DMS 273 (cell line): ENCODE data around the gene POFUT2.
"Not testable (repeated sequence)": the region's sequence is repeated elsewhere in the genome, so short reads cannot be mapped to it uniquely, and the experiment has no call there.

Experiments
- DNase-seq: peaks from one replicate; lab custom pipeline; 2025; ENCODE audit not compliant: unreplicated experiment; lab: John Stamatoyannopoulos, UW

Gene POFUT2

DNA sequence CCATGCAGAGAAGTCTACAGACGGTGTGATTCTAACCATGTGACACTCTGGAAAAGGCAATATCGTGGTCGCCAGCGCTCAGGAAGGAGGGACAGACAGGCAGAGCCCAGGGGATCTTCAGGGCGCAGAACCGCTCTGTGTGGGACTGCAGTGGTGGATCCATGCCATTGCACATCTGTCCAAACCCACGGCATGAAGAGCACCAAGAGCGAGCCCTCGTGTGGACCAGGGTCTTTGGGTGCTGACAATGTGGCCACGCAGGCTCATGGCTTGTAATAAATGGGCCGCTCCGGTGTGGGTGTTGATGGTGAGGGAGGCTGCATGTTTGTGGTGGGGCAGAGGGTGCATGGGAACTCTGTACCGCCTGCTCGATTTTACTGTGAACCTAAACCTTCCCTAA is 25.3 kb upstream of the POFUT2 start:
- no peak for DNase-seq

DNA sequence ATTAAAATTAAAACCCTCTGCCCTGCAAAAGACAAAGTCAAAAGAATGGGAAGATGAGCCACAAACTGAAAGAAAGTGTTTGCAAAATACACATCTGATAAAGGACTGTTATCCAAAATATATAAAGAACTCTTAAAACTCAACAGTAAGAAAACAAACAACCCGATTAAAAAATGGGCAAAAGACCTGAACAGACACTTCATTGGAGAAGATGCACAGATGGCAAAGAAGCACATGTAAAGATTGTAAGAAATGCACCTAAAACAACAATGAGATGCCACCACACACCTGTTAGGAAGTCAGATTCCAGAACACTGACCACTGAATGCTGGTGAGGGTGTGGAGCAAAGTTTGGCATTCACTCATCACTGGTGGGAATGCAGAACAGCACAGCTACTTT is 24.6 kb upstream of the POFUT2 start:
- DNase-seq = no peak

DNA sequence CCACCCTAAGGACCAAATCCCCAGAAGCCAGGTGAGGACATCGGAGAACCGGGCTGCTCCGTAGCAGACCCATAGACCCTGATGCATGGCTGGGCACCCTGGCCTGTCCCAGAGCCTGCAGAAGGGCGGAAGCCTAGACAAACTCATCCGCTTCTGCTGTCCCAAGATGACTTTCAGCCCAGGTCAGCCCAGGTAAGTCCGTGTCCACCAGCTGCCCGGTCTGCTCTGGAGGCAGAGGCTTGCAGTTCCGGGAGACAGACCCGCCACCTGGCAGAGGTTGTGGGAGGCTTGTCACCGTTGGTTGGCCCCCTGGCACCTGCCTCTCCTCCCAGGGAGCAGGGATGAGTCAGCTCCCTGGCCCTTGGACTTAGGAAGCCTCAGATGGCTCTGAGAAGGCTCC is 22.8 kb upstream of the POFUT2 start:
- DNase-seq = no peak

DNA sequence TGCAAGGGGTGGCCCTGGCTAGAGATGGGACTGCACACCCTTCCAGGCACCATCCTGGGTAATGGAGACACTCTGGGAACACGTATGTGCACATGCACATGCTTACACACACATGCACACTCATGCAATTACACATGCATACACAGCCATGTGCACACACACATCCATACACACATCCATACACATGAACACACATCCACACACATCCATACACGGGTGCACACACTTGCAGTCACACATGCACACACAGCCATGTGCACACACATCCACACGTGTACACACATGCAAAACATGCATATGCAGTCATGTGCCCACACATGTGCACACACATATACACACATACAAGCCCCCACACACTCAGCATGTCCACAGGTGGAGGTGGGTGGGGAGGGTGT is 22.3 kb upstream of the POFUT2 start:
- no peak for DNase-seq

DNA sequence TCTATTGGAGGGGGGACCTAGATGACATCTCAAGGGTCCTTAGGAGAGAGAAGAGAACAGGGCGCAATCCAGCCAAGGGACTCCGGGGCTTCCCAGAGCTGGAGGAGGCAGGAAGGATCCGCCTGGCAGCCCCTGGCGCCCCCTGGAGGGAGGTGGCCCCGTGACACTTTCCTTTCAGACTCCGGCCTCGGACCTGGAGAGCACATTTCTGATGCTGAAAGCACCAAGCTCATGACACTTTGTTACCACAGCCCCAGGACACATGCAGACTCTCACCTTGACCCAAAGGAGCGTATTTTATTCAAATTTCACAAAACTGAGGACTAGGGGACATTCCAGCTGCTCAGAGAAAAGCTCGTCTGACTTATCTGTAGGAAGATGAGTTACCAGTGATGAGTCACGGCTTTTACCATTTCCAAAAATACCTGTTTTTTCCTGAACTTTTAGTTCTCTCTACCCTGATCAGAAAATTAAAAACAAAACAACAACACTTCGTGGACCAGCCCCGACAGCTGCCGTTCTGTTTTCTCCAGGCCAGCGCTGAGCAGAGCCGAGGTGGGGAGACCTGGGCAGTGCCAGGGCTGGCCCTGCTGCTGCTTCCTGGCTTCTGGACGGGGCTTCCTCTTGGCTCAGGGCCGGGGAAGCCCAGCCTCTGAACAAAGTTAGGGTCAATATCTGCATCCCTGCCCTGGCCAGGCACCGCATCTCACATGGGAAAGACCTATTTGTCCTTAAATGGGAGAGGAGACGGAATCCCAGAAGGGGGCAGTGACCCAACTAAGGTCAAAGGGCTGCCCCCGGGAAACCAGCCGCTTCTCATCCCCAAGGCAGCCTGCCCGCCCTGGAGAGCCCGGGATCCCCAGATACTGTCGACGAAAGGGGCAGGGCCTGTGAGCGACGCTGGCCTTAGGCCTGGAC is 21.6 kb upstream of the POFUT2 start:
- peak; percentile 80 for DNase-seq

DNA sequence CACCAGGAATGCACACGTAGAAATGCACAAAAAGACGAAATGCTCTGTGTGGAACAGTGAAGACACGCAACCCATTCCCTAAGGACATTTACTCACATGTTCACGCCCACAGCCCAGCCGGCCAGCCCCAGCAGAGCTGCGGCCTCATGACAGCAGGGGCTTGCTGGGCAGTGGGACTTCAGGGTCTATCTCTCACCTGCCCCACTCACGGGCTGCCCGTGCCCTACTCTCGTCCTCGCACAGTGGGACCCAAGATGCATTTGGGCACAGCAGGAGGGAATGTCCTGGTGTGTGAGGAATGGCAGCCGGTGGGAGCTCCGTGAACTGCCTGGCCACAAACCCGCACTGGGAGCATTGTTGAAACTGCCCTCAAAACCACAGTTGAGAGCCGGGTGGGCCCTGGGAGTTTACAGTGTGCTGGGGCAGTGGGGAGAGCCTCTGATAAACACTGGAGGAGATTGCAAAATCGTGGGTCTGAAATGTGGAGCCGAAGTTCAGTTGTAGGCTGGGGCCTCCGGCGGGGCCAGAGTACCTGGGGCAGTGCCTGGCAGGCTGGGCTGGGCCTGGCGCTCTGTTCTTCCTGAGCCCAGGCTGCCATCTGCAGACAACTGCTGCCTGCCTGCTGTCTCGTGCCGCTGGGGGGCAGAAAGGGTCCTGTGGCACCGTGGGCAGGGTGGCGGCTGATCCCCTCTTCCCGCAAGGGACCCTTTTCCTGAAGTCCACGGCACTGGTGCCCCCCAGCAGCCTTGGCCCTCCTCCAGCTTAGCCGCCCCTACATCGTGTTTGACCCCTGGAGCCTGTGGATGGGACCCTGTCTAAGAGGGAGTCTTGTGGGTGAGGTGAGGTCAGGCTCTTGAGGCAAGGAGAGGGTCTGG is 20.7 kb upstream of the POFUT2 start:
- peak; percentile 50 for DNase-seq

DNA sequence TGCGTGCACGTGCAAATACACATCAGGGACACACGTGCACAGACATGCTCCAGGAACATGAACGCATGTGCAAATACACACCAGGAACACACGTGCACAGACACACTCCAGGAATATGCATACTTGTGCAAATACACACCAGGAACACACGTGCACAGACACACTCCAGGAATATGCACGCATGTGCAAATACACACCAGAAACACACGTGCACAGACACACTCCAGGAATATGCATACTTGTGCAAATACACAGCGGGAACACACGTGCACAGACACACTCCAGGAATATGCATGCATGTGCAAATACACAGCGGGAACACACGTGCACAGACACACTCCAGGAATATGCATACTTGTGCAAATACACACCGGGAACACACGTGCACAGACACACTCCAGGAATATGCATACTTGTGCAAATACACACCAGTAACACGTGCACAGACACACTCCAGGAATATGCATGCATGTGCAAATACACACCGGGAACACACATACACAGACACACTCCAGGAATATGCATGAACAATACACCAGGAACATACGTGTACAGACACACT is 20.0 kb upstream of the POFUT2 start:
- DNase-seq = not testable (repeated sequence)

DNA sequence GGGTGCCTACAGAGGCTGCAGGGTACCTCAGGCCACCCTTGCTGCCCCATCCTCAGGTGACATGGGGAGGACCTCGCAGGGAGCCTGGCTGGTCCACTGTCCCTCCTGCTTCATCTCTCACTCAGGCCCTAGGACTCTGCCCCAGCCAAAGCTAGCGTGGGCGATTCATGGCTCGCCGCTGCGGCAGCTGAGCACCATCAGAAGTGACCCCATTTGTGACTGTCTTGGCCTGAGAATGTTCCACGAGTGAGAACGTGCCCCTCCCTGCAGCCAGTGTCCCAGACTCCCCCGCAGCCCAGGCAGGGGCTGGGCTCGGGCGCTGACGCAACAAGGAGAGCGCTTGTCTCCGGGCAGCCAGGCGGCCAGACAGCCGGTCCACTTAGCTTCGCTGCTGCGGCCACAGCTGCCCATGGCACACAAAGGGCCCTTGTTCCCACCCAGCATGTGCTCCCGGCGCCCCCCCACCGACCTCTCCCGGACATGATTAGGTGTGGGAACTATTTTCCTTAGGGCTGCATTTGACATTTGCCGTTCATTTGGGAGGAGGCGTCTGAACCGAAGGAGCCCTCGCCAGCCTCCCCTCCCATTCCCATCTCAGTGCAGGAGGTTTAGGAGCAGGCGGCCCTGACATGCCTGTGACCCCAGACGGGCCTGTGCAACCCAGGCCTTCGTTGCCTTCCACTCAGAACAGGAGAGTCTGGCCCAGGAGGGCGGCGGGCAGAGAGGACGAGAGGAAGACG is 19.3 kb upstream of the POFUT2 start:
- DNase-seq = no peak

DNA sequence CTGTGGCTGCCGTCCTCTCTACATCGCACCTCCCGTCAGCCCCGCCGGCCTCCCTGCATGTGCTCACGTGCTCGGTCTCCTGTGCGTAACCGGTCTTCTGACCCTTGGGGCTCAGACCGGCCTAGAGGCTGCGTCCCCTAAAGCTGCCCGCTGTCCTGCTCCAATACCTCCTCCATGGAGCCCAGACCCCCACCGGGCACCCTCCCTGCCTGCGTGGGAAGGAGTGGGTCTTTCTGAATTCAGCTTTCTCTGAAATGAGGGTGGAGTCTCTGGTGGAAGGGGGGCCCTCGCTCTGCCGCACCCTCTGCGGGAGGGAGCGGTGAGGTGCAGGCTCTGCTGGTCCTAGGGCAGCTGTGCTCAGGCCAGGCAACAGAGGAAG is 18.7 kb upstream of the POFUT2 start:
- DNase-seq = no peak

DNA sequence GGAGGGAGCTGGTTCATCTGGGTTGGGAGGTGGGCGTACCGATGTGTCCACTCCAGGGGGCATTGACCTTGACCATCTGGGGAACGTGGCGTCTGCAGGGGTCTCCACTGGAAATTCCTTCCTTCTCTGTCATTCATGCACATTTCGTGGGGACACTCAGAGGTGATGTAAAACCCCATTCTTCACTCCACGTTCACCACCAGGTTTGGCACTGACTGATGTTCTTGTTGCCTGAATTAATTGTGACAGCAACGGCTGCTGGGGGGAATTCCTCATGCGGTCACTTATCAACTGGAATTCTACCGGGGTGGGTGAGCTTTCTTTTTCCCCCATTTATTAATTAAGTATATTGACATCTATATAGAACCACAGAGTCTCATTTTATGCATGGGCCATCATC is 18.1 kb upstream of the POFUT2 start:
- no peak for DNase-seq

DNA sequence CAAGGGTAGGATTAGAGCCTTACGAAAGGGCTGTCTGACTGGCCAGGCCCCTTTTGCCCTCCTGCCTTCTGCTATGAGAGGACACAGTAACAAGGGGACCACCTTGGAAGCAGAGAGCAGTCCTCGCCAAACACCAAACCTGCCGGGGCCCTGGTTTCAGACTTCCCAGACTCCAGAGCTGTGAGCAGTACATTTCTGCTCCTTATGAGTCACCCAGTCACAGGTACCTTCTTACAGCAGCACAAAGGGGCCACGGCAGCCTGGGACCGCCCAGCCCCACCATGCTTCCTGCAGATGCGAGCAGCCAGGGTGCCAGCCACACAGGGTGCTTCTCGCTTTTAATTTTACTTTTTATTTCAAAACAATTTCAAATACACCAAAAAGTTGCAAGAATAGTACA is 17.2 kb upstream of the POFUT2 start:
- no peak for DNase-seq

DNA sequence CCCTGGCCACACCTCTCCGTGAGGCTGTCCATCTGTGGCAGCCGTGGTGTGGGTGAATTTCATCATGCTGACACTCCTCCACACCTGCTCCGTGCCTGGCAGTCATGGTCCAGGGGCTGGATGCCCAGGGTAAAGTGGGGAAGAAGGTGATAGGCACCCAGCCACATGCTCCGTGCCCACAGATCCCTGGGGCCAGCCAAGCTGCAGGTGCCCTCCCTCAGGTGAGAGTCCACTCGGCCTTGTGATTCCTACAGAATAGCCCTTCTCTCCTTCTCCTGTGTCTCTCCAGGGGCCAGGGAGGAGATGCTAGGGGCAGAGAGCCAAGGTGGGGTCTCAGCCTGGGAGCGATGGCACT is 16.8 kb upstream of the POFUT2 start:
- DNase-seq = no peak

DNA sequence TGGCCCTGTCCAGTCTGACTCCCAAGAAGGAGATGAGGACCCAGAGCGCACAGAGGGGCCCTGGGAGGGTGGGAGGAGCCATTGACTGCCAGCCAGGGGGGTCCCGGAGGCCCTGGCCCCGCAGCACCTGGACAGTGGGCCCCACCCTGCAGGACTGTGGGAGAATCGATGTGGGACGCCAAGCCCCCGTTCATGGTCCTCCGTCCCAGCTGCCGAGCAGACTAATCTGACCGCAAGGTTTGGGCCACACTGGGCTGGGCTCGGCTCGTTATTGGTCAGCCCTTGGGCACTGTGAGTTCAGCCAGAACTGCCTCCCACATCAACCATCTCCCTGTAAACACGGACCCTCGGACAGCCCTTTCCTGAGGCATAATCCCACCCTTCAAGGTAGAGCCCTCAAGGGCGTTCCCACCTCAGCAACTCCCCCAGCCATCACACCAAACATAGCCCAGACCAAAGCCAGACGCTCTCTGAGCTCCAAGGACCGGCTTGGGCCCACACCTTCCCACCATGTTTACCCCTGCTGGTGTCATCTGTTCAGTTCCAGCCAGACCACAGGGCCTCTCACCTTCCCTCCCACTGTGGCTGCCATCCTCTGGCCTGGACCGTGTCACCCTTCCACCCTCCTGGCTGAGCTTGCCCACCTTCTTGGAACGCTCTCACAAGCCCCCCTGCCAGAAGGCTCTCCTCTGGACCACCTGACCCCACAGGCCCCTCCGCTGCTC is 16.2 kb upstream of the POFUT2 start:
- no peak for DNase-seq

DNA sequence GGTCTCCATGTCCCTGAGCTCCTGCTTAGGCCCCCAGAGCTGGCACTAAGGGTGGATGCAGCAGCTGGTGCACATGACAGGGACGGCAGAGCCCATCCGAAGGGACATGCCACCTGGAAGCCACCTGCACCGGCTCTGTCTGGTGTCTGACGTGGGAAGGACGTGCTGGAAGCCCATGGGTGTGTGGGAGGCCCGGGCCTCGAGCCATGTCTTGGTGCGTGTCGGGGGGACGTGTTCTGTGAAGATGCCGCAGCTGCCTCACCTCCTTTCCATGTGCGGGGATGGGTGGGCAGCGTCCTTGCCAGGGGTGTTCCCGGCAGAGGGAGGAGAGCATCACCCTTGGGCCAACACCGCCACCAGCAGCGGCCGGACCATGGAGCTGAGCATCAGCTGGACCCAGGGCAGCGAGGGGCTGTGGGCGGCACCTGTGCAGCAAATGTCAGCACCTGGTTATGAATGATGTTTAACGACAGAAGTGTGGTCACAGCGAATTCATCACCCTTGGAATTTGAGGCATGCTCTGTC is 15.5 kb upstream of the POFUT2 start:
- DNase-seq = no peak

DNA sequence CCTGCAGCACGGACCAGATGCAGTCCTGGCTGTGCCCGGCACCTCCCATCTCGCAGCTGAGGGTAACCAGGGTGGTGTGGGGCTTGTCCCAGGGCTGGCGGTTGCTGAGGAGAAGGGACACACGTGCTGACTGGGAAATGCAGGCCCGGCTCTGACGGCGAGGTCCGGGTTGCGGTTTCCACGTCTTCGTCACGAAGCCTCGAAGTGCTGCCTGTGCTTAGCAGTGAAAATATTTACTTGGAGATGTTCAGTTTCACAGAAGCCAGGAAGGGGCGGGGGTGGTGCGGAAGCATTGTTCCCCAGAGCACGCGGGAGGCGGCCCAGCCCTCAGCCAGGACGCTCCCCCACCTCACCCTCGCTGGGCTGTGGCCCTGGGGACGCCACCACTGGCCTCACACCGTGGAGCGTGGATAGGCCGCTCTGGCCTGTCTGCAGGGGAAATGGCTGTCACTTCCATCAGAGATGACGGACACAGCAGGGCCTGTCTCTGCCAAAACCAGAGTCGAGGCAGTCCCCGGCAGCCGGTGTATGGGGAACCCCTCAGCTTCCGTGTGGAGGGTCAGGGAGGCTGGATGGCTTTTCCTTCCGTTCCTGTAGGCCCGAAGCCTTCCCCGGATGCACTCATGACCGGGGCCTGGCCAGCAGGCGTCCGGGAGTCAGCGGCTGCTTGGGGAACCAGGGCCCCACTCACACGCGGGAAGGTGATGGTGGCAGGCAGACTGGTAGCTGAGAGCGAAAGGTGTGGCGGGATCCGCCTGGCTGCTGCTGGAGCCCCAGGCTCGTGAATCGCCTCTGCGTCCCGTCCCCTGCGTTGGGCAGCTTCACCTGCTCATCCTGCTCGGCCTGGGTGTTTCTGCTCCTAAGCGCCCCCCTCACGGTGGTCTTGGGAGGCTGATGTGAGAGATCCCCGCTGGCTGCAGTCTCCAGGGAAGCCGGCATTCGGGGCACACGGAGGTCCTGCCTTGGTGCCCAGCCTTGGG is 14.7 kb upstream of the POFUT2 start:
- DNase-seq = no peak

DNA sequence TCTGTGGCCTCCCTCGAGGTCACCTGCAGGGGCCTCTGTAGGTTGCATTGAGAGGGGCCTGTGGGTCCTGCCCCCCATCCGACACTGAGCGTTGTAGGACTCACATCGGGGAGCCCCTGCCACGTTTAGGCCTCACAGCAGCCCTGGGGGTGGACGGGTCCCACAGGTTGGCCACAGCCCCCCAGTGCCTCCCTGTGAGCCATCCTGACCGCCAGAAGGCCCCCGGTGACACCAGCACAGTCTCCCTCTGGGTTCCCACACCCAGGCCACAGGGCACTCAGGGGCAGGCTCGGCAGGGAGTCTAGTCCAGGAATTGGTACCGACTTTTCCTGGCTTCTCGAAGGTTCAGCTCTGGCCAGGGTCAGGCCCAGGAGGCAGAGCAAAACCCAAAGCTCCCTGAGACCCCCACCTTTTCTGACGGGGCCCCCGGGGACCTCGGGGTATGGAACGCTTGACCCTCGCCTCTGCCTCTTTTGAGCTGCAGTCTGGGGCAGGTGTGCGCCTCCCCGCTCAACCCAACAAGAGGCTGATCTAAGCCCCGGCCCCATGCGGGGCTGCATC is 13.9 kb upstream of the POFUT2 start:
- DNase-seq = no peak

DNA sequence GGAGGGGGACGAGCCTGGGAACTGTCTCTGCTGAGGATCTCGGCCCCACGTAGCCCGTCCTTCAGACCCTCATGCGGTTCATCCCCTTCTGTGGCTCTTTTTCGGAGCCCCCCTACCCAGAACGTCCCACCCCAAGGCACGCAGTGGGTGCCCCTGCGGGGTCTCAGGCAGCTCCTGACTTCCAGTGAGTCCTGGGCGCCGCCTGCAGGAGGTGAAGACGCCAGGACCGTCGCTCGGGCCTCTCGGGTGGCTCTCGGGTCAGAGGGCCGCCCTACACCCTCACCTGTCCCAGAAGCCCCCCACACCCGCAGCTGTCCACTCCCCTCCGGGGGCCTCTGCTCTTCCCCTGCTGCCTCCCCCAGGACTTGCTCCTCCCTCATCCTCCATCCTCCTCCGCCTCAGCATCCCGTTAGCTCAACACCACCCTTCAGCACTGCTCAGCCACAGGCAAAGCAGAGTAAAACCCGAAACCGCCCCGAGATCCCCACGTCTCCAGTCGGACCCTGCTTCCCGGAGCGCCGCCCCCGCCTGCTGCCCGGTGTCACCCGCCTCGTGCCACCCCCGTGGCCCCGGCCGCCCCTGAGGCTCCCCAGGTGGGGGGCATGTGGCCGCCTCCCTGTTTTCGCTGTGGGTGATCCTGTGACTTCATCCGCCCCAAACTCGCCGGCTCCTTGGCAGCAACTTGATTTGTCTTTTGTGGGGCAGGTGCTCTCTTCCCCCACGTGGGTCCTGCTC is 13.3 kb upstream of the POFUT2 start:
- DNase-seq = no peak
